HL-60 (cell line): ENCODE measurements around the gene SNX9.

Experiments
- CTCF ChIP-seq: IDR thresholded peaks from one replicate; pipeline ENCODE4 v1.5.1; 2011; ENCODE audit warnings: low read length, control low read depth, inconsistent platforms; ENCODE audit not compliant: insufficient read depth
- POLR2AphosphoS5 ChIP-seq: IDR thresholded peaks from 2 replicates; pipeline ENCODE4 v1.6.1; 2012; ENCODE audit warnings: low read depth

GRCh38 chr6:157905590-157906342 is 82.7 kb downstream of the SNX9 start:
- TF ChIP-seq CTCF, result no peak
- TF ChIP-seq POLR2AphosphoS5, result no peak
